ENCODE measurements around the gene ATP13A3. TPM values are rescaled to one million over a fixed set of nuclear protein-coding genes. Genes with fewer than 3 reads are reported as not detected.

ATP13A3 gene
- total and polyA plus RNA-seq, 2 experiments from 2014 or later = 20.0 to 202 TPM

- TF ChIP-seq ZNF462 (CRISPR knock-in tag; IDR thresholded peaks at IDR 0.05) = no peak
Observed at GRCh38 chr3:194496217-194496919, 9.6 kb upstream of the ATP13A3 start (continued).

- no peak overlapping the region for H3K4me3 ChIP-seq
- no peaks in the 10 kb centered on the region for H3K79me2 ChIP-seq (replicated peaks; ENCODE audit: insufficient read depth)
- Mint-ChIP-seq H3K36me3 (ENCODE audit: low read depth) (peaks cover 16% of the 10 kb centered on the region), H3K9me3 (no peaks in the 10 kb centered on the region), H3K27ac (no peak overlapping the region), H3K4me3 (no peak overlapping the region), H3K4me1 (peaks cover 12% of the 10 kb centered on the region; the same call in 2 of the 3 replicates), H3K27me3 (ENCODE audit: insufficient read depth, low read depth, poor library complexity) (peaks cover 7% of the 10 kb centered on the region)
- no peak overlapping the region for H3K27ac ChIP-seq (ENCODE audit: low read depth)
- H3K27me3 ChIP-seq (ENCODE audit: insufficient read depth) = no peaks in the 10 kb centered on the region
- H3K4me1 ChIP-seq (ENCODE audit: insufficient read depth) = 0 out of 2 replicates have a peak, but pooled peaks cover 4% of the 10 kb centered on the region
- H3K36me3 ChIP-seq (ENCODE audit: insufficient read depth) = no peaks in the 10 kb centered on the region
- H3F3A ChIP-seq (replicated peaks; ENCODE audit: low read depth) = no peaks in the 10 kb centered on the region
- ATAC-seq = no peak
- no peak overlapping the region for H3K4me2 ChIP-seq
- no peaks in the 10 kb centered on the region for H3K9me2 ChIP-seq (ENCODE audit: insufficient read depth)
- H4K20me1 ChIP-seq (replicated peaks; ENCODE audit: insufficient read depth) = no peaks in the 10 kb centered on the region; the same call in 1 of the 2 replicates
- DNase-seq (ENCODE audit: low spot score) = no peak
- H2AFZ ChIP-seq = no peak overlapping the region
- TF ChIP-seq ZNF462 (CRISPR knock-in tag; IDR thresholded peaks at IDR 0.05) (no peak), STAT1 (IDR thresholded peaks at IDR 0.05; ENCODE audit: unreplicated experiment) (no peak), ZNF114 (CRISPR knock-in tag; IDR thresholded peaks at IDR 0.05) (no peak), EZH2phosphoT487 (IDR thresholded peaks at IDR 0.05; ENCODE audit: unreplicated experiment) (no peak), ETS1 (IDR thresholded peaks at IDR 0.05) (no peak)
Observed at GRCh38 chr3:194494951-194495374, 8.2 kb upstream of the ATP13A3 start.
